ENCODE measurements around the gene BTRC.

Gene BTRC

DNA sequence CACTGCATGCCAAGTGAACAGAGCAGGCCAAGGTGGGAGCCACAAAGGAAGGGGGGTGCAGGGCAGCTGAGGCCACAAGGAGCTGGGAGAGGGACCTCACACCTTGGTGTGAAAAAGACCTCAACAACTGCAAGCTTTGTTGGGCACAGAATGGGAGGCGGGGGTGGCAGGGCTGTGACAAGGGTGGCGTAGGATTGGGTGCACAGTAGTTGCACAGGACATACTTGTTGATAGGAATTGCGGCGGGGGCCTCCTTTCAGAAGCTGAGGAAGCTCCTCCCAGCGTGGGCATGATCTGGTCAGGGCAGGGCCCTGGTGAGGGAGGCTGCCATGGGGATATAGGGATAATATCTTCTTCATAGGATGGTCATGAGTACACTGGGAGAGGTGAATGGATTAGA lies 208.3 kb downstream of the BTRC start:
- Mint-ChIP-seq H3K27me3 (peaks cover 12% of the 10 kb centered on the region), H3K4me3 (no peak overlapping the region), H3K27ac (no peak overlapping the region)

DNA sequence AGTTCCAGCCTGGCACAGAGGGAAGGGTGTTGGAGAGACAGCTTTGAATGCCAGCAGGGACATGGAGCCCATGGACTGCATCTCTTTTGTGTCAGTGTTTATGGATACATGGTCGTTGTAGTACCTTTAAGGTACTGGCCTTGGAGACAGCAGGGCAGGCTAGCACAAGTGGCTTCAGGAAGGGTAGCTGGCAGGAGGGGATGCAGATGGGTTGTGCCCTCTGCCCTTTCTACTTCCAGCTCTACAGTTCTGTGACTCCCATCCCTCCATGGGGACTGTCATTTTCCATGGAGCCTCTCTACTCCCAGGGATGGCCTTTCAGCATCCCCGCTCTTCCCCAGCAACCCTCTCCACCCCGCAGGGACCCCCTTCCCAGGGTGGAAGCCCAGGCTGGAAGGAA lies 209.0 kb downstream of the BTRC start:
- Mint-ChIP-seq H3K9me3 (ENCODE audit: low read depth) (no peaks in the 10 kb centered on the region), H3K27ac (no peak overlapping the region), H3K27me3 (peaks cover 17% of the 10 kb centered on the region), H3K4me1 (ENCODE audit: low read depth) (peaks cover 19% of the 10 kb centered on the region), H3K36me3 (no peaks in the 10 kb centered on the region), H3K4me3 (no peak overlapping the region)

More for the DNA sequence above, 208.3 kb downstream of the BTRC start:
- H3K36me3 Mint-ChIP-seq: no peaks in the 10 kb centered on the region
- H3K4me1 Mint-ChIP-seq (ENCODE audit: low read depth): peaks cover 23% of the 10 kb centered on the region
- no peaks in the 10 kb centered on the region for H3K9me3 Mint-ChIP-seq (ENCODE audit: low read depth)

DNA sequence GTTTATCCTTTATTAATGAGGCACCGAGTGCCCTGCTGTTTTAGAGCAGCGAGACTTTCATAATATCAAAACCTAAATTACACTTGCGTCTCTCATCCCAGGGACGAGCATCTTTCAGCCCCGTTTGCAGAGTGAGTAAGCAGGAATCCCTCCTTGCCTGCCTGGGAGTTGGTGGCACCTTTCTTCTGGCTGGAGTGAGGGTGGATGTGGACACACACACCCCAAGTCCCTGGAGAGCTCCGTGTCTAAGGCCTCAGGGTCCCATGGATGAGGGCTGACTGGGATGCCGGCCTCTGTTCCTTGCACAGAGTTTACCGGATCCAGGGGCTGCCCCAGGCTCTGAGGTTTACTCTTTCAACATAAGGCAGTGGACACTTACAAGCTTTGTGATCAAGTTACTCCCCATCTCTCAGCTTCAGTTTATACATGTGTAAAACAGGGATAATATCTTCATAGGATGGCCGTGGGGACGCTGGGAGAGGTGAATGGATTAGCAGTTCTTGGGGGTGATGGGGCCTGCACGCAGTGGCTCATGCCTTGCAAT lies 209.6 kb downstream of the BTRC start:
- H3K4me3 Mint-ChIP-seq: no peak overlapping the region
- peaks cover 14% of the 10 kb centered on the region for H3K4me1 Mint-ChIP-seq (ENCODE audit: low read depth)
- H3K27ac Mint-ChIP-seq: no peak overlapping the region
- H3K9me3 Mint-ChIP-seq (ENCODE audit: low read depth): no peaks in the 10 kb centered on the region
- peaks cover 22% of the 10 kb centered on the region for H3K27me3 Mint-ChIP-seq
- H3K36me3 Mint-ChIP-seq: no peaks in the 10 kb centered on the region

DNA sequence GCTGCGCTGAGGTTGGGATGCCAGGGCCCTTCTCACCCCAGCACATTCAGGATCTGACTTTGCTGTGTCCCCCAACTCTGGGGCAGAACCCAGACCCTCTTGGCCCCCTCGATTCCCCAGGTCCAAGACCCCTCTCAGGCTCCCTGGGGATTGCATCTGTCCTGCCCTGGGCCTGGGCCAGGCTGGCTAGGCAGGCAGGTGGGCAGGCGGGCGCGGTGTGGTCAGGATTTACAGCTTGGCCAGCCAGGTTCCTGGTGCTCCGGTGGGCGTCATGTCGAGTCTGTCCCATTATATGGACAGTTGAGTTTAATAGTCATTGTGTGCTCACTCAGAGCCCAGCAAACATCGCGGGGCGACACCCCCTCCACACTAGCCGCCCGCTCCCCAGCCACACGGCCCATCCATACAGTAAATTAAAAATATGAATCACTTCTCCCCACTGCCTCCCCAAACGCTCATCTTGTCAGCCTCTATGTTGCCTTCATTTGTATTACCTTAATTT lies 210.6 kb downstream of the BTRC start:
- H3K9me3 Mint-ChIP-seq (ENCODE audit: low read depth): no peaks in the 10 kb centered on the region
- H3K4me1 Mint-ChIP-seq (ENCODE audit: low read depth): peaks cover 12% of the 10 kb centered on the region
- H3K4me3 Mint-ChIP-seq: no peak overlapping the region
- H3K36me3 Mint-ChIP-seq: no peaks in the 10 kb centered on the region
- peaks cover 24% of the 10 kb centered on the region for H3K27me3 Mint-ChIP-seq
- H3K27ac Mint-ChIP-seq: no peak overlapping the region

DNA sequence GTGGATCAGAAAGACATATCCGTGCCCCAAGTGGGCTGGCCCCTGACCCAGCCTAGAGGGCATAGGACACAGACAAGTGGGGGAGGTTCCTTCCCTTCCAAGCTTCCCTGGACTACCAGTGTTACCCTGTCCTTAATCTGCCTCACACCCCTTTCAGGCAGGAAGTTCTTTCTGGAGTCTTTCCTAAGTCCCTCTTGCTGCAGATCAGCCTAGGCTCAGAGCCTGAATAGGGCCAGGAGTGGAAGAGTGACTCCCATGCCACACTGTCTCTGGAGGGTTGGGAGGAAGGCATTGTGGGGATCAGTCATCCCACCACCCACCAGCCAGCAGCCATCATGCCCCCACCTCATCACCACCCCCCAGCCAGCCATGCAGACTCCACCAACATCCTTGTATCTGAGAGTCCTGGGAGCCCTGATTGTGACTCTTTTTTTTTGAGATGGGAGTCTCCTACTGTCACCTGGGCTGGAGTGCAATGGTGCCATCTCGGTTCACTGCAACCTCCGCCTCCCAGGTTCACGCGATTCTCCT lies 211.5 kb downstream of the BTRC start:
- Mint-ChIP-seq H3K36me3 (no peaks in the 10 kb centered on the region), H3K27ac (no peak overlapping the region), H3K4me3 (no peak overlapping the region), H3K9me3 (ENCODE audit: low read depth) (no peaks in the 10 kb centered on the region), H3K4me1 (ENCODE audit: low read depth) (peaks cover 16% of the 10 kb centered on the region), H3K27me3 (peaks cover 26% of the 10 kb centered on the region)

DNA sequence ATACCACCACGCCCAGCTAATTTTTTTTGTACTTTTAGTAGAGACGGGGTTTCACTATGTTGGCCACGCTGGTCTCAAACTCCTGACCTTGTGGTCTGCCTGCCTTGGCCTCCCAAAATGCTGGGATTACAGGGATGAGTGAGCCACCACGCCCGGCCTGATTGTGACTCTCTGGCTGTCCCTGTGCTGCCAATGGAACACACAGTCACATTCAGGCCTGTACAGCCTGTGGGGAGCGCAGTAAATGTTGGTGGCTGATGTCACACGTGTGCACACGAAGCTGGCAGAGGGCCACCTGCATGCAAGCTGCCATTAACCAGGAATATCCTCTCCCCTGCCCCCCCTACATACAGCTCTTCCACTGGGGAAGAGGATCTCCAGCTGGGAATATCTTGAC lies 212.0 kb downstream of the BTRC start:
- H3K27ac Mint-ChIP-seq: no peak overlapping the region
- peaks cover 16% of the 10 kb centered on the region for H3K4me1 Mint-ChIP-seq (ENCODE audit: low read depth)
- no peaks in the 10 kb centered on the region for H3K9me3 Mint-ChIP-seq (ENCODE audit: low read depth)
- no peaks in the 10 kb centered on the region for H3K36me3 Mint-ChIP-seq
- H3K4me3 Mint-ChIP-seq: no peak overlapping the region
- peaks cover 26% of the 10 kb centered on the region for H3K27me3 Mint-ChIP-seq

DNA sequence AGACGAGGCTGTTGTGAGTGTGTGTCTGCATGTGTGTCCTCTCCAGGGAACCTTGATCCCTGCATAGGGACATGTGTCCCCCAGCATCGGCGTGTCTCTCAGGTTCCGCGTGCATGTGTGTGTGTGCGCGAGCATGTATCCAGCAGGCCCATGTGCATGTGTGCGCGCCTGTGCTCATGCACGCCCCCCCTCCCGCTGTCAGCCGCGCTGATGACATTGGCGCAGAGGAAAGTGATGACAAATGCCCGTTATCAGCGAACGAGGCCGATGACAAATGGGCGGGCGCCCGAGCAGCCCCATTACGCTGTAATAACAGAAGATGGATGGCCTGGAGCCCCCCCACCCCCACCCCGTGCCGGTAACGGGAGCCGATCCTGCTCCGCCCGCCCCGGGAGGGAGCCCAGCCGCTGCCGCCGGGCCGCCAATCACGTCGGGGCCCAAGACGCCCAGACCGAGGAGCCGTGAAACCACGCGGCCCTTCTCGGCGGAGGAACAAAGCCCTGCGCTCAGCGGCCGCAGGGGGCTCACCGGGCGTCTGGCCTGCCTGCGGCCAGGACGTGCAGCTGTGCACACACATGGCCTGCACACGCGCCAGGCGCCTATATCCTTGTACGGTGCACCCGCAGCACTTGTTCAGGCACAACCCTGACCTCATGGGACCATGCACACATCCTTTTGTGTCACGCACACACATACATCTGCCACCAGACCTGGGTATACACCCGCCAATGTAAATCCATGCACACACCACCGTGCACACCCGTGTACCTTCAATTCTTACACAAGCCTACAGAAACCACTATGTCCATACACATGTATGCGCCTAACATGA lies 212.6 kb downstream of the BTRC start:
- peaks cover 16% of the 10 kb centered on the region for H3K4me1 Mint-ChIP-seq (ENCODE audit: low read depth)
- no peaks in the 10 kb centered on the region for H3K36me3 Mint-ChIP-seq
- no peak overlapping the region for H3K27ac Mint-ChIP-seq
- H3K4me3 Mint-ChIP-seq: peak overlapping the region; percentile 8
- no peaks in the 10 kb centered on the region for H3K9me3 Mint-ChIP-seq (ENCODE audit: low read depth)
- peaks cover 26% of the 10 kb centered on the region for H3K27me3 Mint-ChIP-seq

DNA sequence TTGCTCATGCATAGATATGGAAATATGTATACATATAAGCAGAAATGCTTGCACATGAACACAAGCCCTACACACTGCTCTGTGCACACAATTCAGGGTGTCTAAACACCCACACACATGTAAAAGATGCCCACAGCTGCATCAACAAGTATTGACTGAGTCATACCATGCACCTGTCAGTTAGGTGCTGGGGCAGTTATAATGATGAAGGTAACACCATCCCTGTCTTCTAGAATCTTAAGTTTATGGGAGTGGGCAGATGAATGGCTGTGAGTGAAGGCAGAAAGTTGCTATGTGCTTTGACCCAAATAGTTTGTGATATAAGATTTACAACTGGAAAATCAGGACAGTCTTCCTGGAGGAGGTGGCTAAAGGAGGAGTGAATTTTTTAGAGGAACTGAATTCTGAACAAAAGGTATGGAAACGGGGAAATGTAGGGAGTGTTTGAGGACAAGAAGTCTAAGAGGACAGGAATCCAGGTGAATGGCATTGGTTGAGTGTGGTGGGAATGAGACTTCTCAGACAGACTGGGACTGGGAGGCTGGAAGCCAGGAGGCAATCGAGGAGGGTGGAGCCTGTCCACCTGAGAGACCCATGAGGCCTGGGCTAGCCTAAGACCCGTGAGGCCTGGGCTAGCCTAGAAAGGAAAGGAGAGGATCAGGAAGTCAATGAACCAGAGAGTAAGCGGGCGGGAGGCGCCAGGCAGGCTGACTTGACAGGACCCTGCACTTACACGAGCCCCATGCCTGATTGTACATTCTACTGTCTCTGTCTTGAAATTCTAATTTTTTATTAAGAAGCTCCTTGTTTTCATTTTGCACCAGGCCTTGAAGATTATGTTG lies 213.4 kb downstream of the BTRC start:
- H3K4me1 Mint-ChIP-seq (ENCODE audit: low read depth): peaks cover 16% of the 10 kb centered on the region
- peaks cover 26% of the 10 kb centered on the region for H3K27me3 Mint-ChIP-seq
- no peak overlapping the region for H3K27ac Mint-ChIP-seq
- no peaks in the 10 kb centered on the region for H3K36me3 Mint-ChIP-seq
- H3K4me3 Mint-ChIP-seq: peak overlapping the region; percentile 8
- H3K9me3 Mint-ChIP-seq (ENCODE audit: low read depth): no peaks in the 10 kb centered on the region

DNA sequence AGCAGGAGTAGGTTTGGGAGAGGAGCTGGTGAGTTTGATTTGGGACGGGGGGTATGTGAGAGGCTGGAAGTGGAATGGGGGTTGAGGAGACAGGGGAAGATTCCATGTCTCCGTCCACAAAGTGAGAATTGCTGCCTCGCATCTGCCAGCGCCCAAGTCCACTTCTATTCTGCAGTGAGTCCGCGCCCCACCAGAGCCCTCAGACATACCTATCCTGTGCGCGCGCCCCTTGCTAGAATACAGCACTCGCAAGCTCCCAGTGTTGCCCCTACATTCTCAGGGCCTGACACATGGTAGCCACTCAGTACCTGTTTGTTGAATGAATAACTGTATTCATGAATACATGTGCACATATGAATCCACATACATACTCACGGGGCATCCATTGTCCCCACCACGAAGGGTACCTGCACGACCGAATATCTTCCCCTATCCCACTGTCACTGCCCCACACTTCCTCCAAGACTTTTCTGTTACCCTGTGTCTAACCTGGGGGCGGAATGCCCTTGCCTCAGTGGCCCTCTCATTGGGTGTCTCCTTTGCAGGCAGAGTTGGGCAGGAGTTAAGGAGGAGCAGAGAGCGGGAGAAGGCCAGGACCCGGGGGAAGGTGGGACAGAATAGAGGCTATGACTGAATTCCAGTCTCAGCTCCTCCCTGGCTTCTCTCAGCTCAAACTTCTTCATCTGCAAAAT lies 214.2 kb downstream of the BTRC start:
- peaks cover 16% of the 10 kb centered on the region for H3K4me1 Mint-ChIP-seq (ENCODE audit: low read depth)

DNA sequence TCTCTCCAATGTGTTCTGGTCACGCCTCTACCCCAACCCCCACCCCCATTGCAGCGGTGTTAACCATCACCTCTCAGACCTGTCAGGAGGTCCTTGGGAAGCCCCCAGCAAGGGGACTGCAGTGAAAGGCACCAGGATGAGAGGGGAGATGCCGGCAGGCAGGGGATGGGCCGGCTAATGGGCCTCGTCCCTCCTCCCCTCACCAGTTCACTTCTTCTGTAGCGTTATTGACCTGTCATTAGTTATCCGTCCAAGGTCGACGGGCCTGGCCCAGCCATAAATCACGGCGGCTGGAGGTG lies 215.3 kb downstream of the BTRC start:
- Mint-ChIP-seq H3K4me1 (ENCODE audit: low read depth) (peaks cover 16% of the 10 kb centered on the region), H3K27ac (no peak overlapping the region), H3K4me3 (peak overlapping the region; percentile 79), H3K27me3 (peaks cover 26% of the 10 kb centered on the region), H3K9me3 (ENCODE audit: low read depth) (no peaks in the 10 kb centered on the region), H3K36me3 (no peaks in the 10 kb centered on the region)

More for the DNA sequence above, 214.2 kb downstream of the BTRC start:
- Mint-ChIP-seq H3K4me3 (peak overlapping the region; percentile 47), H3K27me3 (peaks cover 26% of the 10 kb centered on the region), H3K36me3 (no peaks in the 10 kb centered on the region), H3K9me3 (ENCODE audit: low read depth) (no peaks in the 10 kb centered on the region), H3K27ac (no peak overlapping the region)

DNA sequence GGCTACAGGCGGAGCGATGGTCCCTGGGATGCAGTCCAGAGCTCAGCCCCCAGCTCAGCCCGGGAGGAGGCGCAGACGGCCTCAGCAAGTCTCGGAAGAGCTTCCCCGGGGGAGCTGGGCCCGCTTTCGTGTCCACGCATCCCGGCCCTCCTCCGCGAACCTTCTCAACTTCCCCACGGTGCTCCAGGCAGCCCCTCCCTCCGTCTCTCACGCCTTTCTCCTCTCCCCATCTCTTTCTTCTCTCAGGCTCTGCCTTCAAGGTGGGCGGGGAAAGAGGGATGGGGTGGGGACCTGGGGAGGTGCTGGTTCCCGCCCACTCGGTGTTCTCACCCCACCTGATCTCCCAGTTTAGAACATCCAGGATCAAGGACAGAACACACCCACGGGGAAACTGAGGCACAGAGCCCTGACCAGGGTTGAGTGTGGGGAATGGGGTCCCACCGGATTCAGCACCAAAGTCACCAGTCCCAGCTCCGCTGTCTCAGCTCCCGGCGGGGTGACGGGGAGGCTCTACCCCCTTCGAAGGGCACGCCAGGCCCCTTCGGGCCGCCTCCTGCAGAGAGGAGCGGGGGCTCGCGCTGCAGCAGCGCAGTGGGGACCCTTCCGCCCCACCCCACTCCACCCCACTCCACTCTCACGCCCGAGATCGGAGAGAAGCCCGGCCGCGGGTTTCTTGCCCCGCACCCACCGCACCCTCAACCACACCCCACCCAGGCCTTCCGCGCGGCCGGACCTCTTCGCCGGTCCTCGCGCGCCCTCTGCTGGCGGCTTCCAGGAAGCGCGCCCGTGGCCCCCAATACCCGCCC lies 215.9 kb downstream of the BTRC start:
- Mint-ChIP-seq H3K36me3 (no peaks in the 10 kb centered on the region), H3K27ac (no peak overlapping the region), H3K9me3 (ENCODE audit: low read depth) (no peaks in the 10 kb centered on the region), H3K4me3 (peak overlapping the region; percentile 79), H3K4me1 (ENCODE audit: low read depth) (peaks cover 16% of the 10 kb centered on the region), H3K27me3 (peaks cover 26% of the 10 kb centered on the region)

DNA sequence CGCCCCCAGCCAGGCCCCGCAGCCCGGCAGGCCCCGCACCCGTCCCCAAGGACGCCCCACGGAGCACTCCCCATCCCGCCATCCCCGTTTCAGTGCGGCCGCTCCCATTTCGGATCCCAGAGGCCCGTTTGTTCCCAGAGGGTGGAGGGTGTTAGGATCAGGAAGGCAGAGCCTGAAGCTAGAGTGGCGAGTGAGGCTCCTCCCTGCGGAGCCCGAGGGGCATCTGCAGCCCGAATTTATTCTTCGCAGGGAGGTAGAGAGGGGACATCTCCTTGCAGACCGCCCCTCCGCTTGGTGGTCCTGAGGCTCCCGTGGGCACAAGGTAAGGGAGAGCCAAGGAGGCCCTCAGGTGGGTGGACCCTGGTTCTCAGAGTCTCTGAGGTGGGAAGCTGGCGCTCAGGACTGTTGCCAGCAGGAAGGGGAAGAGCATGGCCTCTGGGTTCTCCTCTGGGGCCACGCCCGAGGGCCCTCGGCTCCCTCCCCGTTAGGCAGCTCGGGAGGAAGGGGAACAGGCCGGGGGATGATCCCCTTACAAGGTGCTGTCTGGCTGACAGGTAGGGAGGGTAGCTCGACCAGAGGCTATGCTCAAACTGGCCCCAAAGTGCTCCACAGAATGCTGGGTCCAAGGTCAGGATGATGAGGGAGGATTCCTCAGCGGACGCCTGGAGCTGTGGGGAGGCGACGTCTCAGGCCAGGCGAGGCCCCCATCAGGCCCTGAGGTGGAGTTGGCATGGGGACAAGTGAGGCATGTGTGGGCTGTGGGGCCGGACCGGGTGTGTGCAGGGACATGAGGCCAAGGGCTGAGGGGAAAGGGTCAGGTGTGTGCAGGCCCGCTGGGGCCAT lies 216.7 kb downstream of the BTRC start:
- Mint-ChIP-seq H3K36me3 (no peaks in the 10 kb centered on the region), H3K27ac (no peak overlapping the region), H3K9me3 (ENCODE audit: low read depth) (no peaks in the 10 kb centered on the region), H3K4me3 (peak overlapping the region; percentile 13), H3K4me1 (ENCODE audit: low read depth) (peaks cover 16% of the 10 kb centered on the region), H3K27me3 (peaks cover 22% of the 10 kb centered on the region)

DNA sequence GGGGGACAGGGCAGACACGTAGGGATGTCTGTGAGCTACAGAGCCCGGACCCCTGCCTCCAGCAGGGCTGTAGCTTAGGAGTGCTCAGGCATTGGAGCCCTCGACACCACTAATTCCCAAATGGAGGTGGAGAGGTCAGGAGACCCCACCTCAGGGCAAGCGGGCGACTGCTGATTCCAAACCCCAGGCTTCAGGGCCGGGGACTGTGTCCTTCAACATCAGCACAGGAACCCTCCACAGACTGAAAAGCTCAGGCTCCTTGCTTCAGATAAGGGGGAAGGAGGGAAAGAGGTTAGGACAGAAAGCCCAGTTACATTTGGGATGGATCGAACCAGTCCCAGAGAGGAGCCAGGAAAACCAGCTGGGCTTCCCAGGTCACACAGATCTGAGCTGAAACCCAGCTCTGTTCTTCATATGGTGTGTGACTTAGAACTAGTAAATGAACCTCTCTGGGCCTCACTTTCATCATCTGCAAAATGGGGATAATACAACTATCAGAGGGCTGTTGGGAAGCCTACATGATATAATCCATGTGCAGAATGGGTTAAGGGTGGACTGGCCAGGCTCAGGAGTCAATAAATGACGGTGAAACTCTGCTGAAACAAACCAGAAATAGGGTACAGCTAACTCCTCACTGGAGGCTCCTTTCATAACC lies 217.4 kb downstream of the BTRC start:
- Mint-ChIP-seq H3K27ac (no peak overlapping the region), H3K4me1 (ENCODE audit: low read depth) (peaks cover 13% of the 10 kb centered on the region), H3K9me3 (ENCODE audit: low read depth) (no peaks in the 10 kb centered on the region), H3K36me3 (no peaks in the 10 kb centered on the region), H3K27me3 (peaks cover 18% of the 10 kb centered on the region), H3K4me3 (peak overlapping the region; percentile 13)

Data from activated naive CD8-positive, alpha-beta T cell (primary cell).